Activated naive CD4-positive, alpha-beta T cell treated with anti-CD3 and anti-CD28 coated beads for 36 hours (primary cell): ENCODE data around the gene HCN3. TPM values are rescaled to one million over a fixed set of nuclear protein-coding genes. Genes with fewer than 3 reads are reported as not detected.

ENCODE experiments used
- CTCF ChIA-PET: fragments of 350-600 bp; sonication (Branson Sonifier 250); formaldehyde crosslinking; loops from one replicate; lab custom pipeline; 2021; ENCODE audit warnings: antibody characterized with exemption; lab: Charles Lee
- DNase-seq: peaks from one replicate; pipeline ENCODE4 v3.0.0-alpha.2; 2020
- H3K27ac Mint-ChIP-seq: one replicate; pipeline ENCODE4 v1.8.0; 2021; ENCODE audit warnings: mild to moderate bottlenecking, mixed read lengths
- H3K27me3 Mint-ChIP-seq: one replicate; pipeline ENCODE4 v1.8.0; 2021; ENCODE audit warnings: low read depth, mixed read lengths
- H3K36me3 Mint-ChIP-seq: one replicate; pipeline ENCODE4 v1.8.0; 2021; ENCODE audit warnings: low read depth, mixed read lengths
- H3K4me1 Mint-ChIP-seq: one replicate; pipeline ENCODE4 v1.8.0; 2021; ENCODE audit warnings: low read depth, mixed read lengths
- H3K4me3 Mint-ChIP-seq: one replicate; pipeline ENCODE4 v1.8.0; 2021; ENCODE audit warnings: mild to moderate bottlenecking, moderate library complexity, mixed read lengths
- H3K9me3 Mint-ChIP-seq: one replicate; pipeline ENCODE4 v1.8.0; 2021; ENCODE audit warnings: mixed read lengths
- intact Hi-C: fragments of 100-400 bp; cut with micrococcal nuclease; formaldehyde crosslinking; loops from one replicate; pipeline ENCODE4 v1.15.1; 2023
- total RNA-seq, 2 experiments: library from RNA; stranded (reverse); gene quantifications; one replicate each; pipeline ENCODE4 v1.2.3, GENCODE V29; 2021

HCN3 gene
- total RNA-seq, 2 experiments from 2014 or later = 0.79 to 1.6 TPM

GRCh38 chr1:155272466-155273342 is 4.6 kb upstream of the HCN3 start:
- peak overlapping the region; percentile 93 for H3K27ac Mint-ChIP-seq
- H3K9me3 Mint-ChIP-seq = no peaks in the 10 kb centered on the region
- intact Hi-C loops = loop anchor here (1.0 to 10.0 kb wide), 9 partner anchors 10 to 702 kb away; partner anchors contain the start of genes ARHGEF2, ASH1L, ENTREP3 and FDPS
- H3K27me3 Mint-ChIP-seq = no peaks in the 10 kb centered on the region
- H3K36me3 Mint-ChIP-seq = peaks cover 35% of the 10 kb centered on the region
- CTCF ChIA-PET = interaction anchor here (0.9 to 4.3 kb wide), 7 partner anchors 9 to 188 kb away, joined by 3 to 26 read pairs (median 4); partner anchors contain the start of gene FDPS
- DNase-seq = no peak
- H3K4me1 Mint-ChIP-seq = peaks cover 42% of the 10 kb centered on the region
- H3K4me3 Mint-ChIP-seq = peak overlapping the region; percentile 94

DNA sequence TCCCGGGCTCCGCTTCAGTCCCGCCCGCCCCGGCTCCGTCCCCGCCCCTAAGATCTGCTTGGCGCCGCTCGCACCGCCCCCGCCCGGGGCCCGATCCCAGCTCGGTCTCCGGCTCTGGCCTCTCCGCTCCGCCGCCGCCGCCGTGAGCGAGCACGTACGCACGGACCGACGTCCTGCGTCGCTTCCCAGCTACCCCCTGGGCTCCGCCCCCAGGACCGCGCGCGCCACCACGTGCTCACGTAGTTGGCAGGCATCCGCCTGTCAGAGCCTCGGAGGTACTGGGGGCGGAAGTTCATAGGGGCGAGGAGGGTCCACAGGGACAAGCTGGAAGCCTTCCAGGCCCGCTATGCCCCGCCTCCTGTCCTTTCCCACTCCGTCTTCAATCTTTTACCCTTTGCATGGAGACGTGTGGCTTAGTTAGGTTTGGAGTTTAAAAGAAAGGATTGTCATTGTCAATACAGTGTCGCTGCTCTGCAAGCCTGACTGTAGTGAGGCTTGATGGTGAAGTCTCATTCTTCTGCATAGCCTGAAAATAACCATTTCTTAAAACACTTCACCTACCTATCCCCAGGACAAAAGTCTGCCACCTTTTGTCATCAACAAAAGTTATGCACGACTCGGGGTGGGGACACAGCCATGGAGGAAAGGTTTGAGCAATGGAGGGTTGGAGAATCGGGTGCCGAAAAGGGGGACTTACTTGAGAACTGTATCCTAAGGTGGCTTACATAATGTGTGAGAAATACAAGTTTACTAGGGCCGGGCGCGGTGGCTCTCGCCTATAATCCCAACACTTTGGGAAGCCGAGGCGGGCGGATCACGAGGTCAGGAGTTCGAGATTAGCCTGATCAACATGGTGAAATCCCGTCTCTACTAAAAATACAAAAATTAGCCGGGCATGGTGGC is 3.7 kb upstream of the HCN3 start, which contains the start of gene CLK2:
CLK2 (minus strand) TSS at position 162 of the 903 bp plus-strand sequence. CDS start 2,527 bp downstream, outside the sequence.
- peak within 1 kb of the TSS; percentile 93 for H3K27ac Mint-ChIP-seq
- intact Hi-C loops = loop anchor here (1.0 to 10.0 kb wide), 9 partner anchors 11 to 701 kb away; partner anchors contain the start of genes ARHGEF2, ASH1L, ENTREP3 and FDPS
- CTCF ChIA-PET = interaction anchor here (0.7 to 4.3 kb wide), 8 partner anchors 10 to 188 kb away, joined by 3 to 26 read pairs (median 4); partner anchors contain the start of gene FDPS
- DNase-seq = peak; percentile 97
- peak within 1 kb of the TSS; percentile 94 for H3K4me3 Mint-ChIP-seq
- no peaks in the 10 kb centered on the region for H3K27me3 Mint-ChIP-seq
- H3K9me3 Mint-ChIP-seq = no peaks in the 10 kb centered on the region
- peaks cover 43% of the 10 kb centered on the region for H3K4me1 Mint-ChIP-seq
- peaks cover 28% of the 10 kb centered on the region for H3K36me3 Mint-ChIP-seq

GRCh38 chr1:155277902-155278688 is 832 bp downstream of the HCN3 start:
- peak overlapping the region; percentile 62 for H3K4me3 Mint-ChIP-seq
- H3K36me3 Mint-ChIP-seq = no peaks in the 10 kb centered on the region
- H3K4me1 Mint-ChIP-seq = peaks cover 24% of the 10 kb centered on the region
- no peaks in the 10 kb centered on the region for H3K27me3 Mint-ChIP-seq
- H3K27ac Mint-ChIP-seq = no peak overlapping the region
- H3K9me3 Mint-ChIP-seq = no peaks in the 10 kb centered on the region
- intact Hi-C loops = loop anchor here (1.0 to 10.0 kb wide), 5 partner anchors 28 to 697 kb away; partner anchors contain the start of genes ARHGEF2, ASH1L and FDPS
- CTCF ChIA-PET = interaction anchor here (0.6 to 2.3 kb wide), 4 partner anchors 10 to 323 kb away, joined by 3 to 14 read pairs (median 4); no protein-coding TSS in a partner anchor
- DNase-seq = peak; percentile 86

DNA sequence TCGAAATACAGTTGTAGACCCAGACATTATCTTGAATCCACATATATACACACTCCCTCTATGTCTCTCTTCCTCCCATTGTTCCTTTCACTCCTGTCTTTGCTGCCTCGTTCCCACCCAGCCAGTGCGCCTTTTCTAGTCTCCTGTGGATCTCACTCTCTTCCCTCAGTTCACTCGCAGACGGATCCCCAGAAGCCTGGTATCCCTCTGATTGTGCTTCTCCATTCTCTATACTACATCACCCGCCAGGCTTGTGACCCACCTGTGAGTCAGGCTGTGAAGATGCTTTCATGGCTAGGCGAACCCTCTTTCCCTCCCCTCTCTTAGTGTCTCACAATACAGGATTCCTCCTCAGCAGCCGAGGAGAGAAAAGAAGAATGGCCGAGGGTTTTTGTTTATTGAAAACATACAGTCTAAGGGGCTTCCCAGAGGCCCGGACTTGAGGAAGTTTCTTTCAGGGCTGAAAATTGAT is 1.5 kb downstream of the HCN3 start:
- no peak overlapping the region for H3K27ac Mint-ChIP-seq
- H3K9me3 Mint-ChIP-seq = no peaks in the 10 kb centered on the region
- peak overlapping the region; percentile 62 for H3K4me3 Mint-ChIP-seq
- intact Hi-C loops = loop anchor here (1.0 to 10.0 kb wide), 3 partner anchors 28 to 696 kb away; partner anchors contain the start of genes ARHGEF2 and ASH1L
- no peaks in the 10 kb centered on the region for H3K36me3 Mint-ChIP-seq
- no peaks in the 10 kb centered on the region for H3K27me3 Mint-ChIP-seq
- H3K4me1 Mint-ChIP-seq = peaks cover 19% of the 10 kb centered on the region
- CTCF ChIA-PET = interaction anchor here (0.6 to 2.3 kb wide), 5 partner anchors 10 to 323 kb away, joined by 3 to 14 read pairs (median 3); no protein-coding TSS in a partner anchor
- no peak for DNase-seq

GRCh38 chr1:155279268-155279667 is 2.0 kb downstream of the HCN3 start:
- Mint-ChIP-seq H3K27ac (no peak overlapping the region), H3K9me3 (no peaks in the 10 kb centered on the region), H3K36me3 (no peaks in the 10 kb centered on the region), H3K4me3 (no peak overlapping the region), H3K27me3 (no peaks in the 10 kb centered on the region), H3K4me1 (peaks cover 17% of the 10 kb centered on the region)
- no peak for DNase-seq
- CTCF ChIA-PET = interaction anchor here (0.9 to 2.3 kb wide), 5 partner anchors 9 to 45 kb away, joined by 3 to 14 read pairs (median 4); no protein-coding TSS in a partner anchor
- intact Hi-C loops = loop anchor here (10.0 kb wide), 2 partner anchors 286 to 696 kb away; partner anchors contain the start of genes ARHGEF2 and ASH1L

DNA sequence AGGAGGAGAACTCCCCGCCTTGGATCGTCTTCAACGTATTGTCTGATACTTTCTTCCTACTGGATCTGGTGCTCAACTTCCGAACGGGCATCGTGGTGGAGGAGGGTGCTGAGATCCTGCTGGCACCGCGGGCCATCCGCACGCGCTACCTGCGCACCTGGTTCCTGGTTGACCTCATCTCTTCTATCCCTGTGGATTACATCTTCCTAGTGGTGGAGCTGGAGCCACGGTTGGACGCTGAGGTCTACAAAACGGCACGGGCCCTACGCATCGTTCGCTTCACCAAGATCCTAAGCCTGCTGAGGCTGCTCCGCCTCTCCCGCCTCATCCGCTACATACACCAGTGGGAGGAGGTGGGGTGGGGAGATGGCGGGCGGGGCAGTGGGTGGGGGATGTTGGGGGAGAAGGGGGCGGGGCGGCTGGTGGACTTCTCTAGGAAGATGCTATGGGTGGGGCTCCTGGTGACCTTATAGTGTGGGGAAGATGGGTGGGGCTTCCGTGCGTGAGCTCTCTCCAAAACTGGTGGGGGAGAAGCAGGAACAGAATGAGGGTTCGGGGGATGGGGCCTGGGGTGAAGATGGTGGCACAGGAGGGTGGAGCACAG is 5.3 kb downstream of the HCN3 start:
- Mint-ChIP-seq H3K27me3 (no peaks in the 10 kb centered on the region), H3K9me3 (no peaks in the 10 kb centered on the region), H3K4me1 (peaks cover 3% of the 10 kb centered on the region), H3K27ac (no peak overlapping the region), H3K36me3 (no peaks in the 10 kb centered on the region), H3K4me3 (no peak overlapping the region)
- DNase-seq = no peak
- CTCF ChIA-PET = no interaction called here
- intact Hi-C loops = no loop called here

- intact Hi-C loops = no loop called here
- no peaks in the 10 kb centered on the region for H3K27me3 Mint-ChIP-seq
- H3K4me1 Mint-ChIP-seq = no peaks in the 10 kb centered on the region
- H3K36me3 Mint-ChIP-seq = no peaks in the 10 kb centered on the region
- DNase-seq = no peak
- H3K4me3 Mint-ChIP-seq = no peak overlapping the region
- no peak overlapping the region for H3K27ac Mint-ChIP-seq
- no peaks in the 10 kb centered on the region for H3K9me3 Mint-ChIP-seq
- CTCF ChIA-PET = no interaction called here
These were observed 7.2 kb downstream of the HCN3 start for GRCh38 chr1:155284476-155284875.

DNA sequence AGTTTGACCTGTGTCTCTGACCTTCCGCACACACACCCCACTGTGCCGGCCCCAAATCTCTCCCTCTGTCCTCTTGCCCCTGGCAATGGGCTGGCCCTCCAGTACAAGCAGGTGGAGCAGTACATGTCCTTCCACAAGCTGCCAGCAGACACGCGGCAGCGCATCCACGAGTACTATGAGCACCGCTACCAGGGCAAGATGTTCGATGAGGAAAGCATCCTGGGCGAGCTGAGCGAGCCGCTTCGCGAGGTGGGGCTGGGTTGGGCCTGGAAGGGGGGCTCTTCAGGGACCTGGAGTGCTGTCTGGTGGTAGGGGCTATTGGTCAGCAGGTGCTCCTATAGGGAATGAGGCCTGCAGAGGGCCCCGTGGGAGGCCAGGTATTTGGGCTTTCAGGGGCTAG is 7.8 kb downstream of the HCN3 start:
- DNase-seq = no peak
- Mint-ChIP-seq H3K4me1 (no peaks in the 10 kb centered on the region), H3K9me3 (no peaks in the 10 kb centered on the region), H3K27me3 (no peaks in the 10 kb centered on the region), H3K4me3 (no peak overlapping the region), H3K27ac (no peak overlapping the region), H3K36me3 (no peaks in the 10 kb centered on the region)
- CTCF ChIA-PET = interaction anchor here (0.5 kb wide), 1 partner anchor 364 kb away, joined by 3 read pairs; no protein-coding TSS in a partner anchor
- intact Hi-C loops = no loop called here

GRCh38 chr1:155285631-155286044 is 8.4 kb downstream of the HCN3 start:
- Mint-ChIP-seq H3K36me3 (no peaks in the 10 kb centered on the region), H3K4me3 (no peak overlapping the region), H3K27ac (no peak overlapping the region), H3K9me3 (no peaks in the 10 kb centered on the region), H3K27me3 (no peaks in the 10 kb centered on the region), H3K4me1 (no peaks in the 10 kb centered on the region)
- DNase-seq = no peak
- intact Hi-C loops = no loop called here
- CTCF ChIA-PET = interaction anchor here (0.5 kb wide), 1 partner anchor 363 kb away, joined by 3 read pairs; no protein-coding TSS in a partner anchor

GRCh38 chr1:155286544-155286943 is 9.3 kb downstream of the HCN3 start:
- Mint-ChIP-seq H3K36me3 (no peaks in the 10 kb centered on the region), H3K27me3 (no peaks in the 10 kb centered on the region), H3K4me1 (no peaks in the 10 kb centered on the region), H3K4me3 (no peak overlapping the region), H3K9me3 (no peaks in the 10 kb centered on the region), H3K27ac (no peak overlapping the region)
- DNase-seq = no peak
- intact Hi-C loops = no loop called here
- CTCF ChIA-PET = interaction anchor here (0.9 kb wide), 1 partner anchor 36 kb away, joined by 3 read pairs; no protein-coding TSS in a partner anchor
